ENCODE measurements around the gene CAPZA2.
"Not testable (repeated sequence)": the region's sequence is repeated elsewhere in the genome, so short reads cannot be mapped to it uniquely, and the experiment has no call there.

Gene CAPZA2

DNA sequence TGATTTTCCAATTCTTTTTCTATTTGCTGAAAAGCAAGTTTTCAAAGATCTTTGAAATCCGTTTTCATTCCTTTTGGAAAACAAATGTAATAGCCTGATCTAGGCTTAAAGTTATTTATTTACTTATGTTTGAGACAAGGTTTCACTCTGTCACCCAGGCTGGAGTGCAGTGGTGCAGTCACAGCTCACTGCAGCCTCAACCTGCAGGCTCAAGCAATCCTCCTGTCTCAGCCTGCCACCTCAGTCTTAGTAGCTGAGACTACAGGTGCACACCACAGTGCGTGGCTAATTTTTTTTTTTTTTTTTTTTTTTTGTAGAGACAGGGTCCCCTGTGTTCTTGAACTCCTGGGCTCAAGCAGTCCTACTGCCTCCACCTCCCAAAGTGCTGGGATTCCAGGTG lies 95.5 kb downstream of the CAPZA2 start:
- ChIA-PET POLR2A (no interaction called here), CTCF (interaction anchor here (0.6 to 2.2 kb wide), 3 partner anchors 27 to 64 kb away, joined by 3 to 11 read pairs (median 6); no protein-coding TSS in a partner anchor)
- Histone ChIP-seq H3K4me1 (ENCODE audit: control insufficient read depth, insufficient read depth, low read length) (peaks cover 11% of the 10 kb centered on the region), H3K4me3 (ENCODE audit: low read depth, low read length) (no peak overlapping the region), H3K36me3 (ENCODE audit: control insufficient read depth in 2 of 2, insufficient read depth in 1 of 2, low read length in 2 of 2) (no peaks in the 10 kb centered on the region), H3K9me3 (ENCODE audit: control insufficient read depth, insufficient read depth, low read depth, low read length) (no peaks in the 10 kb centered on the region), H3K27ac (ENCODE audit: extremely low read depth, low read depth, low read length) (no peak overlapping the region)
- TF ChIP-seq ZNF558 (tag by site-specific recombination; IDR thresholded peaks at IDR 0.05) (no peak), ZNF248 (tag by site-specific recombination; IDR thresholded peaks at IDR 0.05) (no peak), SCRT1 (tag by site-specific recombination; IDR thresholded peaks at IDR 0.05; ENCODE audit: borderline replicate concordance) (peak; percentile 54; the same call in 1 of the 2 replicates)
- TF ChIP-seq, protein P1, sequence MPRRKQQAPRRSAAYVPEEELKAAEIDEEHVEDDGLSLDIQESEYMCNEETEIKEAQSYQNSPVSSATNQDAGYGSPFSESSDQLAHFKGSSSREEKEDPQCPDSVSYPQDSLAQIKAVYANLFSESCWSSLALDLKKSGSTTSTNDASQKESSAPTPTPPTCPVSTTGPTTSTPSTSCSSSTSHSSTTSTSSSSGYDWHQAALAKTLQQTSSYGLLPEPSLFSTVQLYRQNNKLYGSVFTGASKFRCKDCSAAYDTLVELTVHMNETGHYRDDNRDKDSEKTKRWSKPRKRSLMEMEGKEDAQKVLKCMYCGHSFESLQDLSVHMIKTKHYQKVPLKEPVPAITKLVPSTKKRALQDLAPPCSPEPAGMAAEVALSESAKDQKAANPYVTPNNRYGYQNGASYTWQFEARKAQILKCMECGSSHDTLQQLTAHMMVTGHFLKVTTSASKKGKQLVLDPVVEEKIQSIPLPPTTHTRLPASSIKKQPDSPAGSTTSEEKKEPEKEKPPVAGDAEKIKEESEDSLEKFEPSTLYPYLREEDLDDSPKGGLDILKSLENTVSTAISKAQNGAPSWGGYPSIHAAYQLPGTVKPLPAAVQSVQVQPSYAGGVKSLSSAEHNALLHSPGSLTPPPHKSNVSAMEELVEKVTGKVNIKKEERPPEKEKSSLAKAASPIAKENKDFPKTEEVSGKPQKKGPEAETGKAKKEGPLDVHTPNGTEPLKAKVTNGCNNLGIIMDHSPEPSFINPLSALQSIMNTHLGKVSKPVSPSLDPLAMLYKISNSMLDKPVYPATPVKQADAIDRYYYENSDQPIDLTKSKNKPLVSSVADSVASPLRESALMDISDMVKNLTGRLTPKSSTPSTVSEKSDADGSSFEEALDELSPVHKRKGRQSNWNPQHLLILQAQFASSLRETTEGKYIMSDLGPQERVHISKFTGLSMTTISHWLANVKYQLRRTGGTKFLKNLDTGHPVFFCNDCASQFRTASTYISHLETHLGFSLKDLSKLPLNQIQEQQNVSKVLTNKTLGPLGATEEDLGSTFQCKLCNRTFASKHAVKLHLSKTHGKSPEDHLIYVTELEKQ (tag by site-specific recombination; IDR thresholded peaks at IDR 0.05; ENCODE audit: borderline replicate concordance) = no peak
- TF ChIP-seq, protein P2, sequence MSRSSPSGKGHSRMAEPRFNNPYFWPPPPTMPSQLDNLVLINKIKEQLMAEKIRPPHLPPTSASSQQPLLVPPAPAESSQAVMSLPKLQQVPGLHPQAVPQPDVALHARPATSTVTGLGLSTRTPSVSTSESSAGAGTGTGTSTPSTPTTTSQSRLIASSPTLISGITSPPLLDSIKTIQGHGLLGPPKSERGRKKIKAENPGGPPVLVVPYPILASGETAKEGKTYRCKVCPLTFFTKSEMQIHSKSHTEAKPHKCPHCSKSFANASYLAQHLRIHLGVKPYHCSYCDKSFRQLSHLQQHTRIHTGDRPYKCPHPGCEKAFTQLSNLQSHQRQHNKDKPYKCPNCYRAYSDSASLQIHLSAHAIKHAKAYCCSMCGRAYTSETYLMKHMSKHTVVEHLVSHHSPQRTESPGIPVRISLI (tag by site-specific recombination; IDR thresholded peaks at IDR 0.05) = peak; percentile 57; the same call in 1 of the 2 replicates

DNA sequence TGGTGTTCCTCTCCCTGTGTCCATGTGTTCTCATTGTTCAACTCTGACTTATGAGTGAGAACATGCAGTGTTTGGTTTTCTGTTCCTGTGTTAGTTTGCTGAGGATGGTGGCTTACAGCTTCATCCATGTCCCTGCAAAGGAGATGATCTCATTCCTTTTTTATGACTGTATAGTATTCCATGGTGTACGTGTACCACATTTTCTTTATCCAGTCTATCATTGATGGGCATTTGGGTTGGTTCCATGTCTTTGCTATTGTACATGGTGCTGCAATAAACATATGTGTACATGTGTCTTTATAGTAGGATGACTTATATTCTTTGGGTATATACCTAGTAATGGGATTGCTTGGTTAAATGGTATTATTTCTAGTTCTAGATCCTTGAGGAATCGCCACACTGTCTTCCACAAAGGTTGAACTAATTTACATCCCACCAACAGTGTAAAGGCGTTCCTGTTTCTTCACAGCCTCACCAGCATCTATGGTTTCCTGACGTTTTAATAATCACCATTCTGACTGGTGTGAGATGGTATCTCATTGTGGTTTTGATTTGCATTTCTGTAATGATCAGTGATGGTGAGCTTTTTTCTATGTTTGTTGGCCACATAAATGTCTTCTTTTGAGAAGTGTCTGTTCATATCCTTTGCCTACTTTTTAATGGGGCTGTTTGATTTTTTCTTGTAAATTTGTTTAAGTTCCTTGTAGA lies 99.7 kb downstream of the CAPZA2 start:
- H3K27ac ChIP-seq (ENCODE audit: extremely low read depth, low read depth, low read length); H3K4me1 ChIP-seq (ENCODE audit: control insufficient read depth, insufficient read depth, low read length); H3K4me3 ChIP-seq (ENCODE audit: low read depth, low read length); H3K9me3 ChIP-seq (ENCODE audit: control insufficient read depth, insufficient read depth, low read depth, low read length); H3K36me3 ChIP-seq (ENCODE audit: control insufficient read depth in 2 of 2, insufficient read depth in 1 of 2, low read length in 2 of 2): not testable (repeated sequence)
- CTCF ChIA-PET = interaction anchor here (0.7 kb wide), 1 partner anchor 157 kb away, joined by 4 read pairs; no protein-coding TSS in a partner anchor
- POLR2A ChIA-PET = interaction anchor here (0.7 kb wide), 1 partner anchor 154 kb away, joined by 3 read pairs; no protein-coding TSS in a partner anchor
- TF ChIP-seq, protein P3, sequence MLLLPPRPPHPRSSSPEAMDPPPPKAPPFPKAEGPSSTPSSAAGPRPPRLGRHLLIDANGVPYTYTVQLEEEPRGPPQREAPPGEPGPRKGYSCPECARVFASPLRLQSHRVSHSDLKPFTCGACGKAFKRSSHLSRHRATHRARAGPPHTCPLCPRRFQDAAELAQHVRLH (tag by site-specific recombination; IDR thresholded peaks at IDR 0.05) = 0 out of 2 replicates have a peak, but pooled peaks have one; percentile 40
- peak; percentile 93 for TF ChIP-seq ZNF146 (tag by site-specific recombination; IDR thresholded peaks at IDR 0.05)

DNA sequence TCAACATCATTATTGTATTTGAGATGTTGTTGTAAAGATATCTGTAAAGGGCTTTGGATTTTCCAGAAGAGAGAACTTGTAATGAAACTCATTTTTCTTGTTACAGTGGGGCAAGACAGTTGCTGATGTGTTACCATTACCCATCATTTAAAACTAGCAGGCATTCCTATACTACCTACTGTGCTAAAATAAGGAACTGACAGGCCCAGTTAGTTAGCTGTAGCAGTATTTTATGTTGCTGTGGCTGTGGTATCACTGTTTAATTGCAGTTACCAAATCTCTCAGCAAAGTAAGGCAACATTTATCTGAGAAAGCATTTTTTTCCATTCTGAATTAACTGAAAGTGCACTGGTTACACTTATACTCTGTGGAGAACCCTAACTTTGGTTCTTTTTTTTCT lies 100.8 kb downstream of the CAPZA2 start:
- H3K9me3 ChIP-seq (ENCODE audit: control insufficient read depth, insufficient read depth, low read depth, low read length) = no peaks in the 10 kb centered on the region
- ChIA-PET CTCF (no interaction called here), POLR2A (no interaction called here)
- H3K27ac ChIP-seq (ENCODE audit: extremely low read depth, low read depth, low read length) = no peak overlapping the region
- no peak overlapping the region for H3K4me3 ChIP-seq (ENCODE audit: low read depth, low read length)
- no peaks in the 10 kb centered on the region for H3K4me1 ChIP-seq (ENCODE audit: control insufficient read depth, insufficient read depth, low read length)
- H3K36me3 ChIP-seq (ENCODE audit: control insufficient read depth in 2 of 2, insufficient read depth in 1 of 2, low read length in 2 of 2) = no peaks in the 10 kb centered on the region
- no peak for TF ChIP-seq ZNF670 (tag by site-specific recombination; IDR thresholded peaks at IDR 0.05; ENCODE audit: low read depth)
- TF ChIP-seq, protein P4, sequence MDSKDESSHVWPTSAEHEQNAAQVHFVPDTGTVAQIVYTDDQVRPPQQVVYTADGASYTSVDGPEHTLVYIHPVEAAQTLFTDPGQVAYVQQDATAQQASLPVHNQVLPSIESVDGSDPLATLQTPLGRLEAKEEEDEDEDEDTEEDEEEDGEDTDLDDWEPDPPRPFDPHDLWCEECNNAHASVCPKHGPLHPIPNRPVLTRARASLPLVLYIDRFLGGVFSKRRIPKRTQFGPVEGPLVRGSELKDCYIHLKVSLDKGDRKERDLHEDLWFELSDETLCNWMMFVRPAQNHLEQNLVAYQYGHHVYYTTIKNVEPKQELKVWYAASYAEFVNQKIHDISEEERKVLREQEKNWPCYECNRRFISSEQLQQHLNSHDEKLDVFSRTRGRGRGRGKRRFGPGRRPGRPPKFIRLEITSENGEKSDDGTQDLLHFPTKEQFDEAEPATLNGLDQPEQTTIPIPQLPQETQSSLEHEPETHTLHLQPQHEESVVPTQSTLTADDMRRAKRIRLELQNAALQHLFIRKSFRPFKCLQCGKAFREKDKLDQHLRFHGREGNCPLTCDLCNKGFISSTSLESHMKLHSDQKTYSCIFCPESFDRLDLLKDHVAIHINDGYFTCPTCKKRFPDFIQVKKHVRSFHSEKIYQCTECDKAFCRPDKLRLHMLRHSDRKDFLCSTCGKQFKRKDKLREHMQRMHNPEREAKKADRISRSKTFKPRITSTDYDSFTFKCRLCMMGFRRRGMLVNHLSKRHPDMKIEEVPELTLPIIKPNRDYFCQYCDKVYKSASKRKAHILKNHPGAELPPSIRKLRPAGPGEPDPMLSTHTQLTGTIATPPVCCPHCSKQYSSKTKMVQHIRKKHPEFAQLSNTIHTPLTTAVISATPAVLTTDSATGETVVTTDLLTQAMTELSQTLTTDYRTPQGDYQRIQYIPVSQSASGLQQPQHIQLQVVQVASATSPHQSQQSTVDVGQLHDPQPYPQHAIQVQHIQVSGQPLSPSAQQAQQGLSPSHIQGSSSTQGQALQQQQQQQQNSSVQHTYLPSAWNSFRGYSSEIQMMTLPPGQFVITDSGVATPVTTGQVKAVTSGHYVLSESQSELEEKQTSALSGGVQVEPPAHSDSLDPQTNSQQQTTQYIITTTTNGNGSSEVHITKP (tag by site-specific recombination; IDR thresholded peaks at IDR 0.05) = no peak
- TF ChIP-seq ZNF391 (tag by site-specific recombination; IDR thresholded peaks at IDR 0.05; ENCODE audit: borderline replicate concordance, low read depth) = no peak
- TF ChIP-seq ZNF292 (tag by site-specific recombination; IDR thresholded peaks at IDR 0.05; ENCODE audit: borderline replicate concordance, low read depth) = no peak
- TF ChIP-seq ZNF350 (tag by site-specific recombination; IDR thresholded peaks at IDR 0.05) = no peak
- TF ChIP-seq ZNF248 (tag by site-specific recombination; IDR thresholded peaks at IDR 0.05) = no peak
- TF ChIP-seq, protein P5, sequence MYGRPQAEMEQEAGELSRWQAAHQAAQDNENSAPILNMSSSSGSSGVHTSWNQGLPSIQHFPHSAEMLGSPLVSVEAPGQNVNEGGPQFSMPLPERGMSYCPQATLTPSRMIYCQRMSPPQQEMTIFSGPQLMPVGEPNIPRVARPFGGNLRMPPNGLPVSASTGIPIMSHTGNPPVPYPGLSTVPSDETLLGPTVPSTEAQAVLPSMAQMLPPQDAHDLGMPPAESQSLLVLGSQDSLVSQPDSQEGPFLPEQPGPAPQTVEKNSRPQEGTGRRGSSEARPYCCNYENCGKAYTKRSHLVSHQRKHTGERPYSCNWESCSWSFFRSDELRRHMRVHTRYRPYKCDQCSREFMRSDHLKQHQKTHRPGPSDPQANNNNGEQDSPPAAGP (tag by site-specific recombination; IDR thresholded peaks at IDR 0.05) = no peak
- TF ChIP-seq ZBTB20 (tag by site-specific recombination; IDR thresholded peaks at IDR 0.05) = no peak
- TF ChIP-seq ZNF610 (tag by site-specific recombination; IDR thresholded peaks at IDR 0.05; ENCODE audit: borderline replicate concordance) = no peak
- TF ChIP-seq ZNF571 (tag by site-specific recombination; IDR thresholded peaks at IDR 0.05) = no peak
- TF ChIP-seq SCRT1 (tag by site-specific recombination; IDR thresholded peaks at IDR 0.05; ENCODE audit: borderline replicate concordance) = no peak
- no peak for TF ChIP-seq OVOL3 (tag by site-specific recombination; IDR thresholded peaks at IDR 0.05)
- TF ChIP-seq ZNF132 (tag by site-specific recombination; IDR thresholded peaks at IDR 0.05; ENCODE audit: borderline replicate concordance) = no peak
- no peak for TF ChIP-seq ZFP3 (tag by site-specific recombination; IDR thresholded peaks at IDR 0.05; ENCODE audit: low read depth)

Measured in HEK293 (cell line).